Camera-type eye (tissue), 1 donor: ENCODE results near the gene ATP1A4. TPM values are rescaled to one million over a fixed set of nuclear protein-coding genes. Genes with fewer than 3 reads are reported as not detected.

Experiments used
- total RNA-seq: library from RNA; depleted of rRNA; stranded (reverse); fragments of >200 nt; gene quantifications from one replicate; pipeline ENCODE4 v1.2.3, GENCODE V29; 2014

ATP1A4 gene
- 0.60 TPM for total RNA-seq

GRCh38 chr1:160151303-160151702 lies at the start of gene ATP1A4:
ATP1A4 (plus strand) TSS chr1:160151603; CDS start chr1:160152041, 438 bp downstream.

GRCh38 chr1:160115545-160116282 lies 35.7 kb upstream of the ATP1A4 start, which contains the start of gene ATP1A2:
ATP1A2 (plus strand) TSS chr1:160115759; CDS start chr1:160115862, 103 bp downstream.

GRCh38 chr1:160189649-160190625 lies 38.5 kb downstream of the ATP1A4 start, which contains the start of gene CASQ1:
CASQ1 (plus strand) TSS chr1:160190575; CDS start chr1:160190752, 177 bp downstream.

GRCh38 chr1:160205242-160206035 lies 54.0 kb downstream of the ATP1A4 start, which contains the start of gene PEA15:
PEA15 (plus strand) TSS chr1:160205384; CDS start chr1:160211545, 6,161 bp downstream.

Other genes with a start within 250 kb of the ATP1A4 start
- 113 TPM for gene TAGLN2, start 226.1 kb upstream of the ATP1A4 start, total RNA-seq
- 63.3 TPM for gene IGSF9, start 206.0 kb upstream of the ATP1A4 start, total RNA-seq
- not detected for gene SLAMF9, start 197.4 kb upstream of the ATP1A4 start, total RNA-seq
- gene PIGM, start 119.6 kb upstream of the ATP1A4 start, total RNA-seq = 11.6 TPM
- gene KCNJ10, start 81.4 kb upstream of the ATP1A4 start, total RNA-seq = 7.6 TPM
- 4.1 TPM for gene KCNJ9, start 70.1 kb upstream of the ATP1A4 start, total RNA-seq
- 37.5 TPM for gene IGSF8, start 53.0 kb upstream of the ATP1A4 start, total RNA-seq
- gene ATP1A2, start 35.8 kb upstream of the ATP1A4 start, total RNA-seq = 50.0 TPM
- gene CASQ1, start 39.0 kb downstream of the ATP1A4 start, total RNA-seq = 35.8 TPM
- gene PEA15, start 53.8 kb downstream of the ATP1A4 start, total RNA-seq = 215 TPM
- 186 TPM for gene DCAF8, start 110.9 kb downstream of the ATP1A4 start, total RNA-seq
- gene PEX19, start 133.5 kb downstream of the ATP1A4 start, total RNA-seq = 99.8 TPM
- gene COPA, start 191.6 kb downstream of the ATP1A4 start, total RNA-seq = 156 TPM
- 81.4 TPM for gene NCSTN, start 191.8 kb downstream of the ATP1A4 start, total RNA-seq
- gene NHLH1, start 215.5 kb downstream of the ATP1A4 start, total RNA-seq = 2.7 TPM
- gene VANGL2, start 249.0 kb downstream of the ATP1A4 start, total RNA-seq = 15.2 TPM